K562 (cell line): ENCODE results near the gene LSM6. TPM values are rescaled to one million over a fixed set of nuclear protein-coding genes. Genes with fewer than 3 reads are reported as not detected.

Source experiments
- ARID2 ChIP-seq: fragments of 450-650 bp; IDR thresholded peaks from 2 replicates; pipeline ENCODE4 v1.6.1; 2017; ENCODE audit warnings: antibody characterized with exemption, mild to moderate bottlenecking
- ATF2 ChIP-seq: sonication (generic); formaldehyde crosslinking; IDR thresholded peaks from 2 replicates; pipeline ENCODE4 v1.8.1; 2022; ENCODE audit warnings: missing genetic modification reagents
- CEBPZ ChIP-seq: fragments of 150-350 bp; IDR thresholded peaks from 2 replicates; pipeline ENCODE4 v1.6.1; 2014; ENCODE audit warnings: low read depth, mild to moderate bottlenecking, low read length, borderline replicate concordance
- CREB5 ChIP-seq: fragments of 250-450 bp; sonication (Bioruptor Pico); IDR thresholded peaks from 2 replicates; pipeline ENCODE4 v1.5.0; 2020; ENCODE audit warnings: mild to moderate bottlenecking
- E2F1 ChIP-seq: sonication (generic); formaldehyde crosslinking; IDR thresholded peaks from 2 replicates; pipeline ENCODE4 v1.8.1; 2023; ENCODE audit warnings: mild to moderate bottlenecking, missing genetic modification reagents, moderate library complexity
- HCFC1 ChIP-seq: IDR thresholded peaks from 2 replicates; pipeline ENCODE4 v1.6.1; 2012; ENCODE audit warnings: low read depth, low read length, improper control_type of control experiment
- HNRNPUL1 ChIP-seq: fragments of 200-400 bp; formaldehyde crosslinking; IDR thresholded peaks from 2 replicates; pipeline ENCODE4 v1.6.1; 2017; ENCODE audit warnings: low read length
- JUN ChIP-seq, 2 experiments: sonication (generic) in 1 of 2; formaldehyde crosslinking in 1 of 2; IDR thresholded peaks; 2 replicates each; pipeline versions ENCODE4 v1.6.1 to v1.8.0; 2012 to 2022; ENCODE audit warnings: borderline replicate concordance in 2 of 2, mild to moderate bottlenecking in 2 of 2, improper control_type of control experiment in 1 of 2, low read depth in 1 of 2, low read length in 1 of 2, missing genetic modification reagents in 1 of 2
- POLR2AphosphoS2 ChIP-seq: IDR thresholded peaks from 2 replicates; pipeline ENCODE4 v1.6.1; 2012; ENCODE audit warnings: low read length, improper control_type of control experiment
- ZBTB8A ChIP-seq: fragments of 450-650 bp; IDR thresholded peaks from 2 replicates; pipeline ENCODE4 v1.6.1; 2018; ENCODE audit warnings: mild to moderate bottlenecking, moderate library complexity; ENCODE audit not compliant: partially characterized antibody
- ZKSCAN1 ChIP-seq: fragments of 150-350 bp; IDR thresholded peaks from 2 replicates; pipeline ENCODE4 v1.6.1; 2016; ENCODE audit warnings: low read depth, low read length
- ZNF609 ChIP-seq: sonication (generic); formaldehyde crosslinking; IDR thresholded peaks from 2 replicates; pipeline ENCODE4 v1.8.1; 2023; ENCODE audit warnings: missing genetic modification reagents, mild to moderate bottlenecking, borderline replicate concordance
- ZNF717 ChIP-seq: fragments of 250-450 bp; sonication (Bioruptor Pico); IDR thresholded peaks from 2 replicates; pipeline ENCODE4 v1.5.0; 2021
- polyA plus RNA-seq, 8 experiments: library from polyadenylated mRNA; depleted of rRNA in 4 of 8; stranded (reverse) in 5 of 8; unstranded in 3 of 8; fragments of >200 nt; fragmentation: Nextera tagmentation in 2 of 8; fragmentation: Illumina TruSeq in 1 of 8; extraction: Ambion mirVana in 2 of 8; extraction: Trizol in 1 of 8; gene quantifications; 2 replicates each; pipeline versions ENCODE4 v1.2.1 to v1.2.3, GENCODE V29; 2011 to 2014; ENCODE audit warnings: inconsistent platforms in 1 of 8, missing spikeins in 1 of 8
- total RNA-seq, 7 experiments: library from RNA; depleted of rRNA in 6 of 7; stranded (reverse); fragments of >200 nt in 6 of 7; fragmentation: Illumina TruSeq in 2 of 7; extraction: Trizol in 2 of 7; gene quantifications; 2 replicates each; pipeline versions ENCODE4 v1.2.1 to v1.2.3, GENCODE V29; 2011 to 2021; ENCODE audit warnings: low replicate concordance in 1 of 7

The LSM6 gene
- total and polyA plus RNA-seq, 9 of the 15 experiments (the other 6 are each of a cell fraction or from before 2014, with no cell fraction given) = 39.9 to 150 (median 97.4) TPM

GRCh38 chr4:146175541-146176453, at the start of gene LSM6 (continued):
- TF ChIP-seq ZKSCAN1 = peak; percentile 15; the same call in 1 of the 2 replicates
- TF ChIP-seq CEBPZ = no peak
- TF ChIP-seq HCFC1 = peak; percentile 37; the same call in 1 of the 2 replicates
- TF ChIP-seq HNRNPUL1 = no peak
- no peak for TF ChIP-seq ZNF609
- TF ChIP-seq JUN (IDR thresholded peaks at IDR 0.05; ENCODE audit: borderline replicate concordance, low read depth, low read length) = no peak
- TF ChIP-seq JUN (CRISPR knock-in tag; IDR thresholded peaks at IDR 0.05; ENCODE audit: borderline replicate concordance) = no peak
- 0 out of 2 replicates have a peak, but pooled peaks have one; percentile 17 for TF ChIP-seq E2F1
- TF ChIP-seq CREB5 (CRISPR knock-in tag) = no peak
- no peak for TF ChIP-seq ZBTB8A
- TF ChIP-seq ZNF717 (CRISPR knock-in tag) = no peak
- TF ChIP-seq POLR2AphosphoS2 = no peak
- TF ChIP-seq ARID2 = no peak
- no peak for TF ChIP-seq ATF2 (CRISPR knock-in tag)
